GM12872 (cell line): ENCODE data around the gene RAB1A.

Experiments used
- TF ChIP-seq, protein P1 (sequence below): IDR thresholded peaks from 3 replicates; pipeline ENCODE4 v1.5.1; 2011; ENCODE audit warnings: low read depth, mild to moderate bottlenecking, low read length, moderate library complexity; ENCODE audit not compliant: insufficient read depth

Gene RAB1A

GRCh38 chr2:65054749-65055421 is 75.0 kb downstream of the RAB1A start:
- TF ChIP-seq, protein P1, sequence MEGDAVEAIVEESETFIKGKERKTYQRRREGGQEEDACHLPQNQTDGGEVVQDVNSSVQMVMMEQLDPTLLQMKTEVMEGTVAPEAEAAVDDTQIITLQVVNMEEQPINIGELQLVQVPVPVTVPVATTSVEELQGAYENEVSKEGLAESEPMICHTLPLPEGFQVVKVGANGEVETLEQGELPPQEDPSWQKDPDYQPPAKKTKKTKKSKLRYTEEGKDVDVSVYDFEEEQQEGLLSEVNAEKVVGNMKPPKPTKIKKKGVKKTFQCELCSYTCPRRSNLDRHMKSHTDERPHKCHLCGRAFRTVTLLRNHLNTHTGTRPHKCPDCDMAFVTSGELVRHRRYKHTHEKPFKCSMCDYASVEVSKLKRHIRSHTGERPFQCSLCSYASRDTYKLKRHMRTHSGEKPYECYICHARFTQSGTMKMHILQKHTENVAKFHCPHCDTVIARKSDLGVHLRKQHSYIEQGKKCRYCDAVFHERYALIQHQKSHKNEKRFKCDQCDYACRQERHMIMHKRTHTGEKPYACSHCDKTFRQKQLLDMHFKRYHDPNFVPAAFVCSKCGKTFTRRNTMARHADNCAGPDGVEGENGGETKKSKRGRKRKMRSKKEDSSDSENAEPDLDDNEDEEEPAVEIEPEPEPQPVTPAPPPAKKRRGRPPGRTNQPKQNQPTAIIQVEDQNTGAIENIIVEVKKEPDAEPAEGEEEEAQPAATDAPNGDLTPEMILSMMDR = no peak

DNA sequence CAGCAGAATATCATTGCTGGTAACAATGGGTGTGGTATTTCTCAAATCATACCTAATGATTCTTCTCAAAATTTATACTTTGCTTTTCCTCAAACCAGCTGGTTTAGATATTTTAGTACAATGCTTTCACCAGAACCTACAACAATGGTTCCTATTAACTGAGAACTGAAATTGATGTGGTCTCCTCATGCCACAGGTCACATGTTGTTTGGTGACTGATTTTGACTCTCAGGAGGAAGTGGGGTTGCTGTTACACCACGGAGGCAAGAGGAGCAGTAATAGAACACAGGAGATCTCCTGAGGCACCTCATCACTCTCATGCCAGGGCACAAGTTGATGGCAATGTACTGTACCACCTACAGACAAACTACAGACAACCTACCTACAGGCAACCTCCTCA is 76.7 kb downstream of the RAB1A start:
- TF ChIP-seq, protein P1 = no peak

GRCh38 chr2:65050931-65051330 is 79.0 kb downstream of the RAB1A start:
- TF ChIP-seq, protein P1 = no peak

- TF ChIP-seq, protein P1 = no peak
These were observed 80.8 kb downstream of the RAB1A start for GRCh38 chr2:65049010-65049639.

DNA sequence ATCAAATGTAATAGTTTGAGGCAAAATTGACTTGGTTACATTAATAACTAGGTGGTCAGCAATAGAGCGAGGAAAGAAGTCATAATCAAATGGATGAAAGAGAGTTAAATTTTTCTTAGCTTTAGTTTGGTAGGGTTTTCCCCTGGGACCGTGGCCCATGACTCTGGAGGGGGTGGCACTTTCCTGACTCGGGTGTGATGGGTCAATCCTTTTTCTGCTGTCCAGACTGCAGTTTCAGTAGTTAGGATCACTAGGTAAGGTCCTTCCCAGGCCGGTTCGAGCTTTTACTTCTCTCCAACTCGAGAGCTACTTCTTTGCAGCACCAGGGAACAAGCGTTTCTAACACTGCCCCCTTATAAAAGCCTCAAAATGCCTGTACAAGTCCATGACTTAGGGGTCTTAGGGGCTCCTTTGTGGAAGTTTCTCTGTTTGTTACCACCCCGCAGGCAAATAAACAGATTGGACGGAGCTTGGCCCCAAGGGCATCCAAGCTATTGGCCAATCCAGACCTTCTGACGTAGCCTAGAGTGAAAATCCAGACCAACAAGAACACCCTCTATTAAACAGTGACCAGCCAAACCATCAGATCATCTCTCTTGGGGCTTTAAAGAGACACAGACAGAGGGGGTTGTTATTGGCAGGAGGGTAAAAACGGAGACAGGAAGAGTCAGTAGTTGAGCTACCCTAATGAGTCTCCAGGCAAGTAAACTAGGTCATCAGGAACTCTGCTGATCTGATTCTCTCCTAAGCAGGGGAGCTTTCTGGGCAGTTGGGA is 83.1 kb downstream of the RAB1A start:
- TF ChIP-seq, protein P1 = no peak

GRCh38 chr2:65045651-65046050 is 84.3 kb downstream of the RAB1A start:
- TF ChIP-seq, protein P1 = no peak

DNA sequence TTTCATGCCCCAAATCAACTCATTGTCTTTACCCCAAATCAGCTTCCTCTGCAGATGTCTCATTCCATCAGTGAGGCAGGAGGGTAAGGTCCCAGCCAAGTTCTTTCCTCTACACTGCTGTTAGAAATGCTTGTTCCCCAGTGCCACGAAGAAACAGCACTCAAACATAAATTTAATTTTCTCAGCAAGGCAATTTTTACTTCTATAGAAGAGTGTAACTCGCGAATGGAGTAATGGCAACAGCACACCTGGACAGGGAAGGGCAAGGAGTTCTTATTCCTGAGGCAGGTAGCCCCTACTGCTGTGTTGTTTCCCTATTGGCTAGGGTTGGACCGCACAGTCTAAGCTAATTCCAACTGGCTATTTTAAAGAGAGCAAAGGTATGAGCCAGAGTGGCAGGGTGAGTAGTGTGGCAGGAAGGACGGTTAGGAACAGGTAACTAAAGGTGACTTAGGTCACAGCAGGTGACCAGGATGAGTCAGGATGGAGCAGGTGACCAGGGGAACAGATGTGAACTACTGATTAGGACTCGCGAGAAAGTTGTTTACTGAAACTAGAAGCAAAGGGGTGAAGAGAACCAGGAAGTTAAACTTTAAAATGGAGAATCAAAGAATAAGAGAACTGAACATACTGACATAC is 85.7 kb downstream of the RAB1A start:
- TF ChIP-seq, protein P1 = no peak
